Measurements from ENCODE around the gene SETD1B. TPM values are rescaled to one million over a fixed set of nuclear protein-coding genes. Genes with fewer than 3 reads are reported as not detected.

SETD1B gene
- total RNA-seq, 1 donor from 2014 or later = 1.8 TPM

- H3K4me2 ChIP-seq = no peak overlapping the region
- H3K9me3 Mint-ChIP-seq = no peaks in the 10 kb centered on the region
Observed at GRCh38 chr12:121872546-121873215, 68.9 kb downstream of the SETD1B start.

GRCh38 chr12:121873216-121873569 is 69.4 kb downstream of the SETD1B start:
- no peak overlapping the region for H3K4me3 Mint-ChIP-seq
- H3K27ac Mint-ChIP-seq = no peak overlapping the region
- Histone ChIP-seq H3K9me3 (ENCODE audit: low read depth) (no peaks in the 10 kb centered on the region), H3K79me2 (ENCODE audit: low read depth) (no peaks in the 10 kb centered on the region), H3K4me2 (no peak overlapping the region), H3K27me3 (no peaks in the 10 kb centered on the region), H3K36me3 (no peaks in the 10 kb centered on the region), H2AFZ (replicated peaks) (no peak overlapping the region), H3K9ac (no peak overlapping the region), H4K20me1 (ENCODE audit: low read depth) (no peaks in the 10 kb centered on the region), H3K4me3 (no peak overlapping the region), H3K4me1 (no peaks in the 10 kb centered on the region), H3F3A (ENCODE audit: low read depth) (no peaks in the 10 kb centered on the region), H3K27ac (no peak overlapping the region)
- H3K4me1 Mint-ChIP-seq = peaks cover 2% of the 10 kb centered on the region
- peaks cover 9% of the 10 kb centered on the region for H3K27me3 Mint-ChIP-seq (ENCODE audit: insufficient read depth, low read depth)
- H3K36me3 Mint-ChIP-seq = no peaks in the 10 kb centered on the region
- TF ChIP-seq EZH2 (IDR thresholded peaks at IDR 0.05) = no peak
- no peak for TF ChIP-seq CTCF (IDR thresholded peaks at IDR 0.05)
- TF ChIP-seq EZH2phosphoT487 (IDR thresholded peaks at IDR 0.05) = no peak
- H3K9me3 Mint-ChIP-seq = no peaks in the 10 kb centered on the region
- DNase-seq (ENCODE audit: low spot score) = no peak

More at GRCh38 chr12:121872546-121873215, 68.9 kb downstream of the SETD1B start:
- H3K9me3 ChIP-seq (ENCODE audit: low read depth) = no peaks in the 10 kb centered on the region
- H3F3A ChIP-seq (ENCODE audit: low read depth) = no peaks in the 10 kb centered on the region
- no peak overlapping the region for H3K27ac Mint-ChIP-seq
- no peak overlapping the region for H3K27ac ChIP-seq
- no peak for DNase-seq (ENCODE audit: low spot score)
- H4K20me1 ChIP-seq (ENCODE audit: low read depth) = no peaks in the 10 kb centered on the region
- H3K4me3 Mint-ChIP-seq = no peak overlapping the region
- no peak for TF ChIP-seq EZH2 (IDR thresholded peaks at IDR 0.05)
- no peak for TF ChIP-seq EZH2phosphoT487 (IDR thresholded peaks at IDR 0.05)
- no peak for TF ChIP-seq CTCF (IDR thresholded peaks at IDR 0.05)
- H3K79me2 ChIP-seq (ENCODE audit: low read depth) = no peaks in the 10 kb centered on the region
- H3K4me1 Mint-ChIP-seq = peaks cover 2% of the 10 kb centered on the region
- H3K4me3 ChIP-seq = no peak overlapping the region
- H3K9ac ChIP-seq = no peak overlapping the region
- H2AFZ ChIP-seq (replicated peaks) = no peak overlapping the region
- H3K27me3 Mint-ChIP-seq (ENCODE audit: insufficient read depth, low read depth) = peaks cover 9% of the 10 kb centered on the region
- H3K27me3 ChIP-seq = no peaks in the 10 kb centered on the region
- no peaks in the 10 kb centered on the region for H3K36me3 ChIP-seq
- no peaks in the 10 kb centered on the region for H3K4me1 ChIP-seq
- no peaks in the 10 kb centered on the region for H3K36me3 Mint-ChIP-seq

GRCh38 chr12:121874071-121874470 is 70.3 kb downstream of the SETD1B start:
- no peak for TF ChIP-seq CTCF (IDR thresholded peaks at IDR 0.05)
- TF ChIP-seq EZH2 (IDR thresholded peaks at IDR 0.05) = no peak
- no peak for TF ChIP-seq EZH2phosphoT487 (IDR thresholded peaks at IDR 0.05)
- Histone ChIP-seq H3K27me3 (no peaks in the 10 kb centered on the region), H3K27ac (no peak overlapping the region), H3K4me1 (no peaks in the 10 kb centered on the region), H4K20me1 (ENCODE audit: low read depth) (no peaks in the 10 kb centered on the region), H2AFZ (replicated peaks) (no peak overlapping the region), H3K4me2 (no peak overlapping the region), H3K9ac (no peak overlapping the region), H3K79me2 (ENCODE audit: low read depth) (no peaks in the 10 kb centered on the region), H3K36me3 (no peaks in the 10 kb centered on the region), H3K9me3 (ENCODE audit: low read depth) (no peaks in the 10 kb centered on the region), H3F3A (ENCODE audit: low read depth) (no peaks in the 10 kb centered on the region), H3K4me3 (no peak overlapping the region)
- Mint-ChIP-seq H3K27me3 (ENCODE audit: insufficient read depth, low read depth) (peaks cover 9% of the 10 kb centered on the region), H3K4me3 (no peak overlapping the region), H3K4me1 (peaks cover 2% of the 10 kb centered on the region), H3K27ac (peak overlapping the region; percentile 30), H3K36me3 (no peaks in the 10 kb centered on the region), H3K9me3 (no peaks in the 10 kb centered on the region)
- DNase-seq (ENCODE audit: low spot score) = no peak
